ENCODE data around the gene ANKRD37. TPM values are rescaled to one million over a fixed set of nuclear protein-coding genes. Genes with fewer than 3 reads are reported as not detected.

Gene ANKRD37
- total and polyA plus RNA-seq, 2 donors from 2014 or later = 13.0 to 14.2 TPM

- FAIRE-seq (no peak), DNase-seq (no peak)
- no peak for TF ChIP-seq CTCF (IDR thresholded peaks at IDR 0.05; ENCODE audit: borderline replicate concordance, extremely low read depth, insufficient read depth)
- intact Hi-C loops (cut with DNase I) = no loop called here
- Histone ChIP-seq H3K27ac (ENCODE audit: low read depth in 2 of 2, low read length in 2 of 2) (no peak overlapping the region), H3K4me3 (ENCODE audit: low read length in 3 of 3) (no peak overlapping the region), H3K9me3 (ENCODE audit: control insufficient read depth in 2 of 3, insufficient read depth in 1 of 3, low read length in 3 of 3) (no peaks in the 10 kb centered on the region), H3K4me1 (ENCODE audit: control insufficient read depth in 2 of 3, insufficient read depth in 2 of 3, low read depth in 1 of 3, low read length in 3 of 3) (no peaks in the 10 kb centered on the region), H3K27me3 (ENCODE audit: control insufficient read depth, insufficient read depth, low read length) (no peaks in the 10 kb centered on the region), H3K9ac (ENCODE audit: low read length in 3 of 3) (no peak overlapping the region), H3K36me3 (ENCODE audit: control insufficient read depth in 2 of 3, insufficient read depth in 3 of 3, low read length in 3 of 3) (peaks cover 0 to 2% (median 0%) of the 10 kb centered on the region in 3 donors)
Observed at GRCh38 chr4:185357733-185358440, 38.8 kb upstream of the ANKRD37 start.

- intact Hi-C loops (cut with DNase I) = no loop called here
- no peak for TF ChIP-seq CTCF (IDR thresholded peaks at IDR 0.05; ENCODE audit: borderline replicate concordance, extremely low read depth, insufficient read depth)
- no peak overlapping the region for H3K4me3 ChIP-seq (ENCODE audit: low read length in 3 of 3)
- H3K4me1 ChIP-seq (ENCODE audit: control insufficient read depth in 2 of 3, insufficient read depth in 2 of 3, low read depth in 1 of 3, low read length in 3 of 3) = no peaks in the 10 kb centered on the region
- no peak overlapping the region for H3K27ac ChIP-seq (ENCODE audit: low read depth in 2 of 2, low read length in 2 of 2)
- no peaks in the 10 kb centered on the region for H3K27me3 ChIP-seq (ENCODE audit: control insufficient read depth, insufficient read depth, low read length)
- FAIRE-seq (no peak), DNase-seq (no peak)
- H3K9me3 ChIP-seq (ENCODE audit: control insufficient read depth in 2 of 3, insufficient read depth in 1 of 3, low read length in 3 of 3) = no peaks in the 10 kb centered on the region
- H3K36me3 ChIP-seq (ENCODE audit: control insufficient read depth in 2 of 3, insufficient read depth in 3 of 3, low read length in 3 of 3) = peaks cover 0 to 2% (median 0%) of the 10 kb centered on the region in 3 donors
- H3K9ac ChIP-seq (ENCODE audit: low read length in 3 of 3) = no peak overlapping the region
Observed at GRCh38 chr4:185358514-185358913, 38.1 kb upstream of the ANKRD37 start.

- H3K27me3 ChIP-seq (ENCODE audit: control insufficient read depth, insufficient read depth, low read length) = no peaks in the 10 kb centered on the region
- no peak overlapping the region for H3K9ac ChIP-seq (ENCODE audit: low read length in 3 of 3)
- no peak overlapping the region for H3K4me3 ChIP-seq (ENCODE audit: low read length in 3 of 3)
- H3K4me1 ChIP-seq (ENCODE audit: control insufficient read depth in 2 of 3, insufficient read depth in 2 of 3, low read depth in 1 of 3, low read length in 3 of 3) = no peaks in the 10 kb centered on the region
- no peak overlapping the region for H3K27ac ChIP-seq (ENCODE audit: low read depth in 2 of 2, low read length in 2 of 2)
- TF ChIP-seq CTCF (IDR thresholded peaks at IDR 0.05; ENCODE audit: borderline replicate concordance, extremely low read depth, insufficient read depth) = no peak
- intact Hi-C loops (cut with DNase I) = no loop called here
- DNase-seq (no peak), FAIRE-seq (no peak)
- H3K9me3 ChIP-seq (ENCODE audit: control insufficient read depth in 2 of 3, insufficient read depth in 1 of 3, low read length in 3 of 3) = no peaks in the 10 kb centered on the region
- peaks cover 0 to 2% (median 0%) of the 10 kb centered on the region in 3 donors for H3K36me3 ChIP-seq (ENCODE audit: control insufficient read depth in 2 of 3, insufficient read depth in 3 of 3, low read length in 3 of 3)
Observed at GRCh38 chr4:185358959-185359358, 37.7 kb upstream of the ANKRD37 start.
